Gastrocnemius medialis (tissue), 4 donors: ENCODE measurements around the gene SUGCT.

Experiments
- CTCF ChIP-seq, 5 experiments: fragments of 450-650 bp in 3 of 5; fragments of 200-600 bp in 2 of 5; sonication (generic) in 2 of 5; IDR thresholded peaks in 4 of 5; conservative IDR thresholded peaks in 1 of 5; 1 replicate in 4 of 5; 2 replicates in 1 of 5; pipeline ENCODE4 v1.5.1; 2016 to 2019; ENCODE audit warnings: antibody characterized with exemption in 5 of 5, mild to moderate bottlenecking in 3 of 5, moderate library complexity in 3 of 5
- POLR2A ChIP-seq, 2 donors: fragments of 450-650 bp; IDR thresholded peaks; one replicate each; pipeline ENCODE4 v1.6.1; 2017; ENCODE audit warnings: antibody characterized with exemption in 2 of 2, mild to moderate bottlenecking in 2 of 2, moderate library complexity in 2 of 2

GRCh38 chr7:40137563-40137962 lies 2.8 kb downstream of the SUGCT start:
- no peak for TF ChIP-seq POLR2A (IDR thresholded peaks at IDR 0.05)
- no peak for TF ChIP-seq CTCF (IDR thresholded peaks at IDR 0.05 in 4 of 5, conservative IDR thresholded peaks at IDR 0.05 in 1 of 5)
